ENCODE measurements around the gene ZNF239. TPM values are rescaled to one million over a fixed set of nuclear protein-coding genes. Genes with fewer than 3 reads are reported as not detected.
"Not testable (repeated sequence)": the region's sequence is repeated elsewhere in the genome, so short reads cannot be mapped to it uniquely, and the experiment has no call there.

The ZNF239 gene
- total RNA-seq, 1 experiment from 2014 or later = 16.4 TPM

DNA sequence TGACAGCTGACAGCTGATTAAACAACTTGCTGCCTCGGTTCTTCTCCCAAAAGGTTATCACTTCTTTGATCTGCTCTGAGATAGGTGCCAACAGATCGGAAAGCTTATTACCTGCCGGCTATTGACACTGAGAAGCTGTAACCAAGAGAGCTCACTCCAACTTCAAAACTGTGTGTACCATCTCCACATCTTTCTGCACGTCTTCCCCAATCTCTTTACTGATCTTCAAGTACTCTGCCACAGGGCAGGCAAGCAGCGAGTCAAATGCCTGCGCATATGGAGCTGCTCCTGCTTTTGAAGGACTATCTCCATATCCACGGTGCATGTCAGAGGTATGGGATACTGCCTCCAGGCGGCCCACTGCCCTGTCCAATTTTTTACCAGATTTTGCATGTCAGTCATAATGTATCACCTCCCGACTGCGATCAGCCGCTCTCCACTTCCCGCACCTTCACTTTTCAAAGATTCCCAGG is 31.5 kb upstream of the ZNF239 start:
- POLR2A ChIA-PET = interaction anchor here (0.6 kb wide), 1 partner anchor 468 kb away, joined by 3 read pairs; the partner anchor contains the start of gene CSGALNACT2
- H3K27ac Mint-ChIP-seq (ENCODE audit: low read depth, unreplicated experiment) = peak overlapping the region; percentile 64

DNA sequence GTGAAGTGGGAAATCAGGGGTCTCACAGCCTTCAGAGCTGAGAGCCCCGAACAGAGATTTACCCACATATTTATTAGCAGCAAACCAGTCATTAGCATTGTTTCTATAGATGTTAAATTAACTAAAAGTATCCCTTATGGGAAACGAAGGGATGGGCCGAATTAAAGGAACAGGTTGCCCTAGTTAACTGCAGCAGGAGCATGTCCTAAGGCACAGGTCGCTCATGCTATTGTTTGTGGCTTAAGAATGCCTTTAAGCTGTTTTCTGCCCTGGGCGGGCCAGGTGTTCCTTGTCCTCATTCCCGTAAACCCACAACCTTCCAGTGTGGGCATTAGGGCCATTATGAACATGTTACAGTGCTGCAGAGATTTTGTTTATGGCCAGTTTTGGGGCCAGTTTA is 27.2 kb upstream of the ZNF239 start:
- intact Hi-C loops (cut with micrococcal nuclease); H3K27ac Mint-ChIP-seq (ENCODE audit: low read depth, unreplicated experiment); H3K36me3 Mint-ChIP-seq (ENCODE audit: insufficient read depth, unreplicated experiment); POLR2A ChIA-PET; DNase-seq (ENCODE audit: unreplicated experiment); H3K4me3 Mint-ChIP-seq (ENCODE audit: unreplicated experiment); H3K27me3 Mint-ChIP-seq (ENCODE audit: insufficient read depth, unreplicated experiment); BruUV-seq (replicated peaks); CTCF ChIA-PET; H3K4me1 Mint-ChIP-seq (ENCODE audit: insufficient read depth, unreplicated experiment): not testable (repeated sequence)
- peaks cover 14% of the 10 kb centered on the region for H3K9me3 Mint-ChIP-seq (ENCODE audit: unreplicated experiment)

More for the DNA sequence above, 31.5 kb upstream of the ZNF239 start:
- TF ChIP-seq, protein P1, sequence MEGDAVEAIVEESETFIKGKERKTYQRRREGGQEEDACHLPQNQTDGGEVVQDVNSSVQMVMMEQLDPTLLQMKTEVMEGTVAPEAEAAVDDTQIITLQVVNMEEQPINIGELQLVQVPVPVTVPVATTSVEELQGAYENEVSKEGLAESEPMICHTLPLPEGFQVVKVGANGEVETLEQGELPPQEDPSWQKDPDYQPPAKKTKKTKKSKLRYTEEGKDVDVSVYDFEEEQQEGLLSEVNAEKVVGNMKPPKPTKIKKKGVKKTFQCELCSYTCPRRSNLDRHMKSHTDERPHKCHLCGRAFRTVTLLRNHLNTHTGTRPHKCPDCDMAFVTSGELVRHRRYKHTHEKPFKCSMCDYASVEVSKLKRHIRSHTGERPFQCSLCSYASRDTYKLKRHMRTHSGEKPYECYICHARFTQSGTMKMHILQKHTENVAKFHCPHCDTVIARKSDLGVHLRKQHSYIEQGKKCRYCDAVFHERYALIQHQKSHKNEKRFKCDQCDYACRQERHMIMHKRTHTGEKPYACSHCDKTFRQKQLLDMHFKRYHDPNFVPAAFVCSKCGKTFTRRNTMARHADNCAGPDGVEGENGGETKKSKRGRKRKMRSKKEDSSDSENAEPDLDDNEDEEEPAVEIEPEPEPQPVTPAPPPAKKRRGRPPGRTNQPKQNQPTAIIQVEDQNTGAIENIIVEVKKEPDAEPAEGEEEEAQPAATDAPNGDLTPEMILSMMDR (IDR thresholded peaks at IDR 0.05; ENCODE audit: unreplicated experiment) = no peak
- Mint-ChIP-seq H3K9me3 (ENCODE audit: unreplicated experiment) (peaks cover 20% of the 10 kb centered on the region), H3K36me3 (ENCODE audit: insufficient read depth, unreplicated experiment) (peaks cover 25% of the 10 kb centered on the region), H3K27me3 (ENCODE audit: insufficient read depth, unreplicated experiment) (no peaks in the 10 kb centered on the region), H3K4me1 (ENCODE audit: insufficient read depth, unreplicated experiment) (peaks cover 17% of the 10 kb centered on the region), H3K4me3 (ENCODE audit: unreplicated experiment) (peak overlapping the region; percentile 78)
- BruUV-seq (replicated peaks) = no TSS peak
- CTCF ChIA-PET = no interaction called here
- intact Hi-C loops (cut with micrococcal nuclease) = loop anchor here (5.0 kb wide), 1 partner anchor 34 kb away; the partner anchor contains the start of gene ZNF239
- DNase-seq (ENCODE audit: unreplicated experiment) = no peak

DNA sequence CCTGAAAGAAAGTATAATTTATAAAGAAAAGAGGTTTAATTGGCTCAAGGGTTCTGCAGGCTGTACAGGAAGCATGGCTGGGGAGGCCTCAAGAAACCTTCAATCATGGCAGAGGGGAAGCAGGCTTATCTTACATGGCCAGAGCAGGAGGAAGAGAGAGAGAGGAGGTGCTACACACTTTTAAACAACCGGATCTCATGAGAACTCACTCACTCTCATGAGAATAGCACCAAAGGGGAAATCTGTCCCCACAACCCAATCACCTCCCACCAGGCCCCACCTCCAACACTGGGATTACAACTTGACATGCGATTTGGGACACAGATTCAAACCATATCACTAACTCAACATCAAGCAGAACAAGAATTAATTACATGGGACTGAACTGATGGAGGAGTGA is 24.9 kb upstream of the ZNF239 start:
- Mint-ChIP-seq H3K4me1 (ENCODE audit: insufficient read depth, unreplicated experiment) (no peaks in the 10 kb centered on the region), H3K27ac (ENCODE audit: low read depth, unreplicated experiment) (no peak overlapping the region), H3K4me3 (ENCODE audit: unreplicated experiment) (no peak overlapping the region), H3K9me3 (ENCODE audit: unreplicated experiment) (peaks cover 10% of the 10 kb centered on the region), H3K36me3 (ENCODE audit: insufficient read depth, unreplicated experiment) (peaks cover 4% of the 10 kb centered on the region), H3K27me3 (ENCODE audit: insufficient read depth, unreplicated experiment) (no peaks in the 10 kb centered on the region)
- no TSS peak for BruUV-seq (replicated peaks)
- TF ChIP-seq, protein P1 (IDR thresholded peaks at IDR 0.05; ENCODE audit: unreplicated experiment) = no peak
- no peak for DNase-seq (ENCODE audit: unreplicated experiment)
- CTCF ChIA-PET = interaction anchor here (0.6 to 1.3 kb wide), 2 partner anchors 11 to 24 kb away, joined by 4 read pairs; no protein-coding TSS in a partner anchor
- intact Hi-C loops (cut with micrococcal nuclease) = no loop called here
- POLR2A ChIA-PET = no interaction called here

DNA sequence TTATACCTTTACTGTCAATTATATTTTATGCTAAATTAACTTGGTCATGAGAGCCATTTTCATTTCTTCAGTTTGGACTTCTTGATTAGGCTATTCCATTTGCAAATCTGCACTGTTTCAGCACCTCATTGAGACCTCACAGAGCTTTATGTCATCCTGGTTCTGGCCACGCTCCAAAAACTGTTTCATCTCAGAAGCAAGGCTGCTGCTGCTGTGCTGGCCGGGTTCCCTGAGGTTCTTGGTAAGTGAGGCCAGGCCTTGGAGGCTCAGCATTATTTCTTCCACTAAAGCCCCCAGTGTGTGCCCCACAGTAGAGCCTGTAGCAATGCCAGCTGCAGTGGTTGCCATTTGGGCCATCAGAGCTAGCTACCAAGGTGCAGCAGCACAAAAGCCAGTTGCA is 24.0 kb upstream of the ZNF239 start:
- CTCF ChIA-PET = interaction anchor here (0.6 to 1.3 kb wide), 2 partner anchors 10 to 35 kb away, joined by 3 to 4 read pairs; no protein-coding TSS in a partner anchor
- intact Hi-C loops (cut with micrococcal nuclease) = no loop called here
- Mint-ChIP-seq H3K4me3 (ENCODE audit: unreplicated experiment) (no peak overlapping the region), H3K36me3 (ENCODE audit: insufficient read depth, unreplicated experiment) (no peaks in the 10 kb centered on the region), H3K27ac (ENCODE audit: low read depth, unreplicated experiment) (no peak overlapping the region), H3K4me1 (ENCODE audit: insufficient read depth, unreplicated experiment) (no peaks in the 10 kb centered on the region), H3K27me3 (ENCODE audit: insufficient read depth, unreplicated experiment) (no peaks in the 10 kb centered on the region), H3K9me3 (ENCODE audit: unreplicated experiment) (peaks cover 12% of the 10 kb centered on the region)
- TF ChIP-seq, protein P1 (IDR thresholded peaks at IDR 0.05; ENCODE audit: unreplicated experiment) = no peak
- POLR2A ChIA-PET = no interaction called here
- DNase-seq (ENCODE audit: unreplicated experiment) = no peak
- no TSS peak for BruUV-seq (replicated peaks)

DNA sequence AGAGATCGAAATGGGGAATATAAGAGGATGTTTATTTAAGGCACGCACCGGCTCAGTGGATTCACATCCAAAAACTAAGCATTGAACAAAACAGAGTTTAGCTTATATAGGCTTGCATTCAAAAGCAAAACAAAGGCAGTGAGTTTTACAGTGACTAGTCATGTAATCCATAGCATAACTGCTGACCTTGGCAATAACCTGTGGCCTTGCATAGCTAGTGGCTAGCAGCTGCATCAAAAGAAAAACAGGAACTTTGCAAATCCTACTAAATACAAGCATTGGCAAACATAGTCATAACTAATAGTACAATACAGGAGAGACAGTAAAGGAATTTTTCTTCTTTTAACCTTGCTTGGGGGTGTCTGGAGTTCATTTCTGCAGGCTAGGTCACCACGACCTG is 22.1 kb upstream of the ZNF239 start:
- no TSS peak for BruUV-seq (replicated peaks)
- Mint-ChIP-seq H3K4me1 (ENCODE audit: insufficient read depth, unreplicated experiment) (no peaks in the 10 kb centered on the region), H3K9me3 (ENCODE audit: unreplicated experiment) (peaks cover 4% of the 10 kb centered on the region), H3K4me3 (ENCODE audit: unreplicated experiment) (no peak overlapping the region), H3K27ac (ENCODE audit: low read depth, unreplicated experiment) (no peak overlapping the region), H3K36me3 (ENCODE audit: insufficient read depth, unreplicated experiment) (no peaks in the 10 kb centered on the region), H3K27me3 (ENCODE audit: insufficient read depth, unreplicated experiment) (no peaks in the 10 kb centered on the region)
- CTCF ChIA-PET = no interaction called here
- TF ChIP-seq, protein P1 (IDR thresholded peaks at IDR 0.05; ENCODE audit: unreplicated experiment) = no peak
- no peak for DNase-seq (ENCODE audit: unreplicated experiment)
- intact Hi-C loops (cut with micrococcal nuclease) = no loop called here
- POLR2A ChIA-PET = no interaction called here

Measured in MCF 10A (cell line).